GM10266 (cell line): ENCODE results near the gene ERBB4.
"Not testable (repeated sequence)": the region's sequence is repeated elsewhere in the genome, so short reads cannot be mapped to it uniquely, and the experiment has no call there.

Source experiments
- DNase-seq: peaks from one replicate; pipeline ENCODE4 v3.0.0; 2012; ENCODE audit errors: extremely low spot score
- CTCF ChIP-seq: IDR thresholded peaks from 2 replicates; pipeline ENCODE4 v1.5.1; 2012; ENCODE audit warnings: mild to moderate bottlenecking, low read depth; ENCODE audit not compliant: control insufficient read depth, insufficient read depth; ENCODE audit errors: missing control alignments

The ERBB4 gene

GRCh38 chr2:212027681-212028628 is 510.6 kb downstream of the ERBB4 start:
- no peak for DNase-seq
- TF ChIP-seq CTCF = no peak

GRCh38 chr2:212024040-212024439 is 514.6 kb downstream of the ERBB4 start:
- TF ChIP-seq CTCF = no peak

GRCh38 chr2:212022966-212023365 is 515.6 kb downstream of the ERBB4 start:
- no peak for TF ChIP-seq CTCF
- no peak for DNase-seq

More at GRCh38 chr2:212024040-212024439, 514.6 kb downstream of the ERBB4 start:
- no peak for DNase-seq

GRCh38 chr2:212021947-212022346 is 516.7 kb downstream of the ERBB4 start:
- no peak for DNase-seq
- no peak for TF ChIP-seq CTCF

- TF ChIP-seq CTCF = no peak
- DNase-seq = no peak
Measured at GRCh38 chr2:212015588-212015987, 523.0 kb downstream of the ERBB4 start.

- TF ChIP-seq CTCF = no peak
- no peak for DNase-seq
Measured at GRCh38 chr2:212013626-212014025, 525.0 kb downstream of the ERBB4 start.

GRCh38 chr2:212010305-212010704 is 528.3 kb downstream of the ERBB4 start:
- DNase-seq = not testable (repeated sequence)
